SJCRH30 (cell line): ENCODE results near the gene CUTC. TPM values are rescaled to one million over a fixed set of nuclear protein-coding genes. Genes with fewer than 3 reads are reported as not detected.

Experiments used
- DNase-seq, 2 experiments: peaks; one replicate each; pipeline ENCODE4 v3.0.0-alpha.2; 2015 to 2020
- H3K27ac ChIP-seq: fragments of 250-450 bp; sonication (Bioruptor Pico); 2 replicates; pipeline ENCODE4 v1.5.1; 2020; ENCODE audit warnings: mild to moderate bottlenecking, moderate library complexity
- H3K27me3 ChIP-seq: fragments of 250-450 bp; sonication (Bioruptor Pico); 2 replicates; pipeline ENCODE4 v1.5.1; 2020; ENCODE audit warnings: mild to moderate bottlenecking, moderate library complexity
- H3K36me3 ChIP-seq: fragments of 250-450 bp; sonication (Bioruptor Pico); 2 replicates; pipeline ENCODE4 v1.5.1; 2020; ENCODE audit warnings: mild to moderate bottlenecking, moderate library complexity
- H3K4me1 ChIP-seq: fragments of 250-450 bp; sonication (Bioruptor Pico); 2 replicates; pipeline ENCODE4 v1.5.1; 2020; ENCODE audit warnings: mild to moderate bottlenecking, moderate library complexity
- H3K4me3 ChIP-seq: fragments of 250-450 bp; sonication (Bioruptor Pico); 2 replicates; pipeline ENCODE4 v1.5.1; 2020; ENCODE audit warnings: mild to moderate bottlenecking, moderate library complexity
- H3K9me3 ChIP-seq: fragments of 250-450 bp; sonication (Bioruptor Pico); replicated peaks from 2 replicates; pipeline ENCODE4 v1.5.1; 2020; ENCODE audit warnings: mild to moderate bottlenecking, moderate library complexity
- total RNA-seq: library from RNA; depleted of rRNA; stranded (reverse); fragments of >200 nt; shearing (Covaris generic); gene quantifications from 2 replicates; pipeline ENCODE4 v1.2.3, GENCODE V29; 2014

The CUTC gene
- total RNA-seq, 1 experiment from 2014 or later, result 18.3 TPM

DNA sequence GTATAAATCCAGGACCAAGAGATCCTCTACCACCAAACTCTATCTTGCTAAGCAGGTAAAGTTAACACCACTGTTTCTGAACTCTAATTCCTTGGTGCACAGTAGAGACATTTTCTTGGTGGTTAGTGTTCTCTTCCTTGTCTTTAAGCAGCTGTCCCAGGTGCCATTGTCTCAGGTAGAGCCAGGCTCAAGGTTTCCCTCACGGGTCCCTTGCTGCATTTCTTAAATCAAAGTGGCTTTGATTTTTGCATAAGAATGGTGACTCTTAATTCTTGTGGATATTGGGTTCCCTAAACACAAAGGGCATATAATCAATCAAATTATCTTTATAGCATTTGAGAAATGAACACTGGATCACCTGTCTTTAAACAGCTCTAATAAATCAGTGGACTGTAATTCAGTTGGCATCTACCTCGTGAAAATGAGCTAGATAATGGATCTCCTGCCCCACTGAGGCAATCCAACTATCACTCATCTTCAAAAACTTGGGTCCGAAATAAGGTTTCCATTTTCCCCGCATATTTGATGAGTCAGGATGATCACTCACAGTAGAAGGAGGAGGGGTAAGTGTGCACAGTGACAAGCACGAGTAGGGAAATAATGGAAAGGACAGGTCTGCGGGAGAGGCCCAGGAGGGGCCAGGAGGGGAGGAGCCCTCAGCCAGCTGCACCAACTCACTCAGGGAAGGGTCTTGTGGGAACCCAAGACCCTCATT is 52.9 kb downstream of the CUTC start:
- H3K27ac ChIP-seq, result no peak overlapping the region

DNA sequence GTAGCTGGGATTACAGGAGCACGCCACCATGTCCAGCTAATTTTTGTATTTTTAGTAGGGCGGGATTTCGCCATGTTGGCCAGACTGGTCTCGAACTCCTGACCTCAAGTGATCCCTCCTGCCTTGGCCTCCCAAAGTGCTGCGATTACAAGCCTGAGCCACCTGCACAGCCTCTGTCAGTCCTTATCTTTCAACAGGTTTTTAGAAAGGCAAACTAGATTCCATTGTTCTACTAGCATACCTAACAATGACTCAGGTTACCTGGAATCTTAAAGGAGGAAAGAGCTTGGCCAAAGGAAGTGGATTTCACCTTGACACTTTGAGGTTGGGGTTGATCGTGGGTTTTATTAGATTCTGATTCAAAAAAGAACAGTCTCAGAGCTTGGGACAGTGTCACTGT is 53.6 kb downstream of the CUTC start:
- H3K36me3 ChIP-seq, result no peaks in the 10 kb centered on the region
- no peak overlapping the region for H3K27ac ChIP-seq

More for the DNA sequence above, 52.9 kb downstream of the CUTC start:
- Histone ChIP-seq H3K36me3 (no peaks in the 10 kb centered on the region), H3K27me3 (no peaks in the 10 kb centered on the region), H3K9me3 (no peaks in the 10 kb centered on the region), H3K4me1 (no peaks in the 10 kb centered on the region), H3K4me3 (no peak overlapping the region)
- no peak for DNase-seq

DNA sequence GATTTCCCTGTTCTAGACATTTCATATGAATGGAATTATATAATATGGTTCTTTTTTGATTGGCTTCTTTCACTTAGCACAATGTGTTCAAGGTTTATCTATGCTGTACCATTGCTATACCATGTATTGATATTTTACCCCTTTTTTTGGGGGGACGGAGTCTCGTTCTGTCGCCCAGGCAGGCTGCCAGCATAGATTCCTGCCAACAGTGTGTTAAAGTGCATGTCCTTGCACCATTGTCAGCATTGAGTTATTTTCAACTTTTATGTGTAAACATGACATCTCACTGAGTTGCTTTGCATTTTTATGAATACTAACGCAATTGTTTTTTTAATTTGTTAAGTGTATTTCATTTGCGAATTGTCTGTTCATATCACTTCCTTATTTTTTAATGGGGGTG is 55.3 kb downstream of the CUTC start:
- Histone ChIP-seq H3K9me3 (no peaks in the 10 kb centered on the region), H3K36me3 (no peaks in the 10 kb centered on the region), H3K4me1 (no peaks in the 10 kb centered on the region), H3K27me3 (0 out of 2 replicates have a peak, but pooled peaks cover 3% of the 10 kb centered on the region), H3K4me3 (no peak overlapping the region), H3K27ac (no peak overlapping the region)
- DNase-seq, result no peak

More for the DNA sequence above, 53.6 kb downstream of the CUTC start:
- no peaks in the 10 kb centered on the region for H3K9me3 ChIP-seq
- H3K27me3 ChIP-seq, result no peaks in the 10 kb centered on the region
- no peak for DNase-seq
- no peak overlapping the region for H3K4me3 ChIP-seq
- H3K4me1 ChIP-seq, result no peaks in the 10 kb centered on the region

DNA sequence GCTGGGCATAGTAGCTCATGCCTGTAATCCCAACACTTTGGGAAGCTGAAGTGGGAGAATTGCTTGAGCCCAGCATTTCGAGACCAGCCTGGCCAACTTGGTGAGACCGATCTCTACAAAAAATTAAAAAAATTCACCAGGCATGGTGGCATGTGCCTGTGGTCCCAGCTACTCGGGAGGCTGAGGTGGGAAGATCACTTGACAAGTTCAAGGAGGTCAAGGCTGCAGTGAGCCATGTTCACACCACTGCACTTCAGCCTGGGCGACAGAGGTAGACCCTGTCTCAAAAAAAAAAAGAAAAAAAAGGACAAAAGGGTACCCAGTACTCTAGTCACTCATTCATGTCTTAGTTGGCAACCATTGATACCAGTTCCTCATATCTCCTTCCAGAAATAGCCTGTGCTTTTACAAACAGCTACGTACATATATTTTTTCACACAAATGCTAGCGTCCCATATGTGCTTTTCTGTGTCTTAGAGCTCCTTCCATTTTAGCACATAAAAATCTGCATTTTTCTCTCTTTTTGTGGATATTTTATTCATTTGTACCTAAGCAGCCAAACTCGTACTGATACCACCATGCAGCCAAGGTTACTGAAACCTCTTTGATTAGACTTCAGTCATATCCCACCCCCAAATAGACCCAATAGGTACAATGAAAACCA is 55.9 kb downstream of the CUTC start:
- H3K27me3 ChIP-seq, result 0 out of 2 replicates have a peak, but pooled peaks cover 3% of the 10 kb centered on the region
- H3K4me3 ChIP-seq, result no peak overlapping the region
- no peaks in the 10 kb centered on the region for H3K4me1 ChIP-seq
- no peak overlapping the region for H3K27ac ChIP-seq
- no peak for DNase-seq
- no peaks in the 10 kb centered on the region for H3K9me3 ChIP-seq
- H3K36me3 ChIP-seq, result no peaks in the 10 kb centered on the region

DNA sequence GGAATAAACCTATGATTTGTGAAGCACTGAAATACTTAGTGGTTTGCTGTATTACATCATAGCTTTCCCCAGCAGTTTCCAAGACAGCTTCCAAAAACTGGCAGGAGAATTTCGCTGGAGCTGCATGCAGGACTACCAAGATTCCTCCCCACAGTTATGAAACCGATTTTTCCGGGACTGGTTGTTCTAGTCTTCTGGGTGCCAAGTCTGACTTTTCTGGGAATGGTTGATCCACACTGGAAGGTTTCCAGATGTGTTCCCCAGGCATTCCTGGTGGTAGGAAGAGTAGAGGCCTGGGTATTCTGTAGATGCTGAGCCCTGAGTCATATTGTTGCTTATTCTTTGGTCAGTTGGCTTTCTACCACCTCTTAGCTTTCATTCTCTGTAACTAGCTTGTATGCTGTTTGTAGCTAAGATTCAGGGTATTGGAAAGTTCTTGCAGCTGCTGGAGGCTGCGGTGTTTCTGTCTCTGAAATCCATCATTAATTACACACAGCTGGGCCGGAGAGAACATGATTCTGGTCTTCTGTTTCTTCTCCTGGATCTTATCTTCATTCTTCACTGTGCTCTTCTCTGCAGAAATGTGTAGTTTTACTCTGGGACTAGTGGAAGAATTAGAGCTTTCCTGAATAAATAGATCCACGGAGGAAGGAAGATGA is 56.7 kb downstream of the CUTC start:
- H3K27ac ChIP-seq, result no peak overlapping the region
- 0 out of 2 replicates have a peak, but pooled peaks cover 3% of the 10 kb centered on the region for H3K27me3 ChIP-seq
- no peaks in the 10 kb centered on the region for H3K9me3 ChIP-seq
- H3K4me1 ChIP-seq, result no peaks in the 10 kb centered on the region
- H3K4me3 ChIP-seq, result no peak overlapping the region
- H3K36me3 ChIP-seq, result no peaks in the 10 kb centered on the region
- no peak for DNase-seq

- 0 out of 2 replicates have a peak, but pooled peaks cover 3% of the 10 kb centered on the region for H3K27me3 ChIP-seq
- no peak for DNase-seq
- H3K36me3 ChIP-seq, result no peaks in the 10 kb centered on the region
- H3K27ac ChIP-seq, result no peak overlapping the region
- no peaks in the 10 kb centered on the region for H3K9me3 ChIP-seq
- H3K4me3 ChIP-seq, result no peak overlapping the region
- no peaks in the 10 kb centered on the region for H3K4me1 ChIP-seq
Observed at GRCh38 chr10:99791831-99792230, 59.8 kb downstream of the CUTC start.

DNA sequence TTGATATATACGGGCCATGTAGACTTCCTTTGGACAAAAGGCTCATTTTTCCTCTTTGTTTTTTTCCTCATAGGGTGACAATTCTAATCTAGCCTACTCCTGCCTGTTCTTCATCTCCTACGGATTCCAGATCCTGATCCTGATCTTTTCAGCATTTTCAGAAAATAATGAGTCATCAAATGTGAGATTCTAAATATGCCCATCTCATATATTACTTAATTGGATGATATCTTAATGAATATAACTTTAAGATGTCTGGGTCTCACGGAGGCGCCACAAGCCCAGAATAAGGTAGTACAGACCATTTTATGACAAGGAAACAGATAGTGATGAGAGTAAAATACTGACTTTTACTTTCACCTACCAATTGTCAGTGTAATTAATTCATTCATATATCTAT is 61.8 kb downstream of the CUTC start:
- Histone ChIP-seq H3K36me3 (no peaks in the 10 kb centered on the region), H3K4me1 (no peaks in the 10 kb centered on the region), H3K27ac (no peak overlapping the region), H3K9me3 (no peaks in the 10 kb centered on the region), H3K4me3 (no peak overlapping the region), H3K27me3 (0 out of 2 replicates have a peak, but pooled peaks cover 3% of the 10 kb centered on the region)
- DNase-seq, result no peak

GRCh38 chr10:99796928-99797327 is 64.9 kb downstream of the CUTC start:
- H3K36me3 ChIP-seq, result no peaks in the 10 kb centered on the region
- H3K27me3 ChIP-seq, result 0 out of 2 replicates have a peak, but pooled peaks cover 5% of the 10 kb centered on the region
- no peak for DNase-seq
- H3K4me3 ChIP-seq, result no peak overlapping the region
- H3K4me1 ChIP-seq, result no peaks in the 10 kb centered on the region
- H3K27ac ChIP-seq, result no peak overlapping the region
- H3K9me3 ChIP-seq, result no peaks in the 10 kb centered on the region

GRCh38 chr10:99798031-99798430 is 66.0 kb downstream of the CUTC start:
- H3K4me1 ChIP-seq, result no peaks in the 10 kb centered on the region
- no peak for DNase-seq
- H3K36me3 ChIP-seq, result no peaks in the 10 kb centered on the region
- H3K27me3 ChIP-seq, result 0 out of 2 replicates have a peak, but pooled peaks cover 10% of the 10 kb centered on the region
- no peak overlapping the region for H3K27ac ChIP-seq
- H3K9me3 ChIP-seq, result no peaks in the 10 kb centered on the region
- H3K4me3 ChIP-seq, result no peak overlapping the region

GRCh38 chr10:99798920-99799319 is 66.9 kb downstream of the CUTC start:
- Histone ChIP-seq H3K4me1 (no peaks in the 10 kb centered on the region), H3K27me3 (0 out of 2 replicates have a peak, but pooled peaks cover 10% of the 10 kb centered on the region), H3K4me3 (no peak overlapping the region), H3K9me3 (no peaks in the 10 kb centered on the region), H3K36me3 (no peaks in the 10 kb centered on the region), H3K27ac (no peak overlapping the region)
- no peak for DNase-seq

GRCh38 chr10:99799613-99800012 is 67.6 kb downstream of the CUTC start:
- 0 out of 2 replicates have a peak, but pooled peaks cover 10% of the 10 kb centered on the region for H3K27me3 ChIP-seq
- H3K4me1 ChIP-seq, result no peaks in the 10 kb centered on the region
- H3K36me3 ChIP-seq, result no peaks in the 10 kb centered on the region
- H3K4me3 ChIP-seq, result no peak overlapping the region
- H3K27ac ChIP-seq, result no peak overlapping the region
- DNase-seq, result no peak
- no peaks in the 10 kb centered on the region for H3K9me3 ChIP-seq

- Histone ChIP-seq H3K4me1 (no peaks in the 10 kb centered on the region), H3K9me3 (no peaks in the 10 kb centered on the region), H3K36me3 (no peaks in the 10 kb centered on the region), H3K4me3 (no peak overlapping the region), H3K27me3 (peaks cover 15% of the 10 kb centered on the region; the same call in 1 of the 2 replicates), H3K27ac (no peak overlapping the region)
- DNase-seq, result no peak
Observed at GRCh38 chr10:99804471-99804870, 72.4 kb downstream of the CUTC start.

GRCh38 chr10:99805190-99805589 is 73.2 kb downstream of the CUTC start:
- Histone ChIP-seq H3K27me3 (peaks cover 15% of the 10 kb centered on the region; the same call in 1 of the 2 replicates), H3K4me3 (no peak overlapping the region), H3K27ac (no peak overlapping the region), H3K9me3 (no peaks in the 10 kb centered on the region), H3K36me3 (no peaks in the 10 kb centered on the region), H3K4me1 (no peaks in the 10 kb centered on the region)
- DNase-seq, result no peak
